GM18505 (cell line): Measurements from ENCODE around the gene PIEZO2.
"Not testable (repeated sequence)": the region's sequence is repeated elsewhere in the genome, so short reads cannot be mapped to it uniquely, and the experiment has no call there.

ENCODE experiments used
- ATAC-seq: cut with Tn5 transposase; IDR thresholded peaks from one replicate; pipeline ENCODE4 v1.9.1; 2021; ENCODE audit not compliant: unreplicated experiment
- POLR2A ChIP-seq: IDR thresholded peaks from 4 replicates; pipeline ENCODE4 v1.6.1; 2011; ENCODE audit warnings: borderline replicate concordance; ENCODE audit not compliant: insufficient read depth, insufficient read length; ENCODE audit errors: extremely low read depth

The PIEZO2 gene

GRCh38 chr18:10850840-10851239 is 298.5 kb downstream of the PIEZO2 start:
- ATAC-seq, result no peak
- no peak for TF ChIP-seq POLR2A

- ATAC-seq, result no peak
- no peak for TF ChIP-seq POLR2A
Measured at GRCh38 chr18:10850216-10850615, 299.2 kb downstream of the PIEZO2 start.

- TF ChIP-seq POLR2A, result no peak
Measured at GRCh38 chr18:10847907-10848306, 301.5 kb downstream of the PIEZO2 start.

GRCh38 chr18:10847408-10847790 is 302.0 kb downstream of the PIEZO2 start:
- no peak for ATAC-seq
- no peak for TF ChIP-seq POLR2A

More at GRCh38 chr18:10847907-10848306, 301.5 kb downstream of the PIEZO2 start:
- no peak for ATAC-seq

- no peak for ATAC-seq
Measured at GRCh38 chr18:10846657-10847407, 302.5 kb downstream of the PIEZO2 start.

GRCh38 chr18:10846035-10846434 is 303.3 kb downstream of the PIEZO2 start:
- ATAC-seq, result not testable (repeated sequence)

More at GRCh38 chr18:10846657-10847407, 302.5 kb downstream of the PIEZO2 start:
- no peak for TF ChIP-seq POLR2A

GRCh38 chr18:10843565-10843964 is 305.8 kb downstream of the PIEZO2 start:
- ATAC-seq, result no peak
- no peak for TF ChIP-seq POLR2A

- TF ChIP-seq POLR2A, result no peak
- ATAC-seq, result no peak
Measured at GRCh38 chr18:10842861-10843260, 306.5 kb downstream of the PIEZO2 start.

GRCh38 chr18:10842371-10842770 is 307.0 kb downstream of the PIEZO2 start:
- no peak for TF ChIP-seq POLR2A
- ATAC-seq, result no peak

GRCh38 chr18:10841203-10841602 is 308.2 kb downstream of the PIEZO2 start:
- no peak for TF ChIP-seq POLR2A
- ATAC-seq, result no peak

GRCh38 chr18:10840743-10841142 is 308.6 kb downstream of the PIEZO2 start:
- no peak for ATAC-seq
- no peak for TF ChIP-seq POLR2A

GRCh38 chr18:10839421-10839820 is 309.9 kb downstream of the PIEZO2 start:
- TF ChIP-seq POLR2A, result no peak
- ATAC-seq, result no peak

GRCh38 chr18:10838553-10838952 is 310.8 kb downstream of the PIEZO2 start:
- ATAC-seq, result no peak
- no peak for TF ChIP-seq POLR2A

GRCh38 chr18:10834128-10834815 is 315.1 kb downstream of the PIEZO2 start:
- no peak for TF ChIP-seq POLR2A
- no peak for ATAC-seq

GRCh38 chr18:10833656-10834055 is 315.7 kb downstream of the PIEZO2 start:
- TF ChIP-seq POLR2A, result no peak
- no peak for ATAC-seq

- ATAC-seq, result no peak
- TF ChIP-seq POLR2A, result no peak
Measured at GRCh38 chr18:10826400-10826799, 323.0 kb downstream of the PIEZO2 start.
